ENCODE measurements around the gene LGI1. TPM values are rescaled to one million over a fixed set of nuclear protein-coding genes. Genes with fewer than 3 reads are reported as not detected.

LGI1 gene
- total and polyA plus RNA-seq, 2 of the 8 experiments (the other 6 are each of a cell fraction or from before 2014, with no cell fraction given): 0.15 TPM; not detected in 1

DNA sequence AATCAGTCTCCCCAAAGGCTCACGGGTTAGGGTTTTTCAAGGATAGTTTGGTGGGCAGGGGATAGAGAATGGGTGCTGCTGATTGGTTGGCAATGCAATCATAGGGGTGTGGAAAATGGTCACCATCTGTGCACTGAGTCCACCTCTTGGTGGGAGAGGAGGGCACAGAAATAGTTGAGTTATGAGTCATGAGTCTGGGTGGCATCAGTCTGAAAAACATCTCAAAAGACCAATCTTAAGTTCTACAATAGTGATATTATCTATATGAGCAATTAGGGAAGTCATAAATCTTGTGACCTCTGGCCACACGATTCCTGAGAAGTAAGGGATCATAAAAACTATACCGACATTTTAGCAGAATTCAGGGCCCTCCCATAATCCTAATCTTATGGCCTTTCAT lies 62.7 kb downstream of the LGI1 start:
- Histone ChIP-seq H3K14ac (ENCODE audit: insufficient read length) (no peak overlapping the region), H2BK5ac (ENCODE audit: low read depth, low read length) (no peak overlapping the region), H3K56ac (replicated peaks; ENCODE audit: insufficient read length, low read depth, low read length) (no peak overlapping the region), H4K20me1 (replicated peaks in 1 of 2; ENCODE audit: control insufficient read depth in 1 of 2, insufficient read depth in 2 of 2, low read length in 2 of 2) (no peaks in the 10 kb centered on the region), H3K4ac (replicated peaks; ENCODE audit: insufficient read length, low read depth, low read length) (no peak overlapping the region), H3K23ac (ENCODE audit: insufficient read length) (no peak overlapping the region), H2AK5ac (ENCODE audit: low read depth, low read length) (no peak overlapping the region), H3K4me3 (ENCODE audit: extremely low read depth in 1 of 4, insufficient read depth in 2 of 4, low read depth in 3 of 4, low read length in 4 of 4) (no peak overlapping the region), H4K91ac (replicated peaks; ENCODE audit: insufficient read length, low read length) (no peak overlapping the region), H3K23me2 (ENCODE audit: low read depth, low read length) (no peaks in the 10 kb centered on the region), H2BK120ac (replicated peaks; ENCODE audit: low read depth, low read length) (no peak overlapping the region), H3K9me3 (ENCODE audit: insufficient read depth in 2 of 2, low read depth in 1 of 2, low read length in 1 of 2) (no peaks in the 10 kb centered on the region), H2AFZ (ENCODE audit: low read length) (no peak overlapping the region), H2BK12ac (ENCODE audit: low read depth, low read length) (no peak overlapping the region), H4K5ac (ENCODE audit: insufficient read length, low read depth, low read length) (no peak overlapping the region), H4K8ac (ENCODE audit: extremely low read depth, insufficient read depth, low read length) (no peak overlapping the region), H3K27ac (ENCODE audit: low read depth, low read length) (no peak overlapping the region), H3K4me2 (ENCODE audit: insufficient read depth in 1 of 2, low read depth in 2 of 2, low read length in 2 of 2) (no peak overlapping the region), H3K36me3 (ENCODE audit: control insufficient read depth in 2 of 4, insufficient read depth in 4 of 4, low read length in 3 of 4) (no peaks in the 10 kb centered on the region), H3K9ac (replicated peaks in 1 of 4; ENCODE audit: extremely low read depth in 1 of 4, low read depth in 3 of 4, low read length in 3 of 4) (no peak overlapping the region), H3K18ac (ENCODE audit: extremely low read depth, low read length) (no peak overlapping the region), H2BK20ac (ENCODE audit: low read length) (no peak overlapping the region), H3K79me1 (ENCODE audit: low read depth, low read length) (no peaks in the 10 kb centered on the region), H2BK15ac (ENCODE audit: low read length) (no peak overlapping the region), H3K27me3 (replicated peaks in 1 of 4; ENCODE audit: control insufficient read depth in 3 of 4, extremely low read depth in 1 of 4, insufficient read depth in 3 of 4, low read length in 3 of 4) (no peaks in the 10 kb centered on the region), H3K4me1 (replicated peaks in 1 of 4; ENCODE audit: control insufficient read depth in 3 of 4, insufficient read depth in 4 of 4, low read length in 3 of 4) (peaks cover 0 to 2% (median under 1%) of the 10 kb centered on the region in 4 experiments; a peak in 2 of 7 replicates), H3K79me2 (ENCODE audit: control insufficient read depth in 1 of 2, insufficient read depth in 2 of 2, low read length in 2 of 2) (no peaks in the 10 kb centered on the region)
- CTCF ChIA-PET (ENCODE audit: partially characterized antibody): interaction anchor here (1.4 to 9.5 kb wide), 8 partner anchors 18 to 619 kb away, joined by 3 to 287 read pairs (median 14); no protein-coding TSS in a partner anchor
- DNase-seq (ENCODE audit: low read depth in 1 of 2, low spot score in 2 of 2): no peak
- WGBS, 2 experiments (ENCODE audit: extremely low coverage in 1 of 2, insufficient coverage in 1 of 2, insufficient read length in 1 of 2, insufficient replicate concordance in 2 of 2, low coverage in 1 of 2, low lambda C conversion rate in 2 of 2, missing lambda C conversion rate in 1 of 2): 91% methylated on average over 3 of the region's 3 CpGs; no CpG with 5 or more reads in 1 of the 2 experiments
- TF ChIP-seq SIRT6 (IDR thresholded peaks at IDR 0.05; ENCODE audit: low read length): no peak
- TF ChIP-seq, protein P1, sequence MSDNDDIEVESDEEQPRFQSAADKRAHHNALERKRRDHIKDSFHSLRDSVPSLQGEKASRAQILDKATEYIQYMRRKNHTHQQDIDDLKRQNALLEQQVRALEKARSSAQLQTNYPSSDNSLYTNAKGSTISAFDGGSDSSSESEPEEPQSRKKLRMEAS (IDR thresholded peaks at IDR 0.05): no peak
- TF ChIP-seq SUZ12 (IDR thresholded peaks at IDR 0.05; ENCODE audit: low read length): no peak
- TF ChIP-seq SAP30 (IDR thresholded peaks at IDR 0.05; ENCODE audit: insufficient read depth, insufficient replicate concordance, low read length): no peak
- TF ChIP-seq ZNF274 (IDR thresholded peaks at IDR 0.05; ENCODE audit: borderline replicate concordance, extremely low read depth, low read length): no peak
- no peak for TF ChIP-seq EZH2 (IDR thresholded peaks at IDR 0.05; ENCODE audit: low read depth, low read length, severe bottlenecking)
- no peak for TF ChIP-seq JUND (IDR thresholded peaks at IDR 0.05; ENCODE audit: low read length)
- no peak for TF ChIP-seq SP1 (IDR thresholded peaks at IDR 0.05; ENCODE audit: low read depth, low read length)
- no peak for TF ChIP-seq GTF2F1 (IDR thresholded peaks at IDR 0.05; ENCODE audit: borderline replicate concordance, low read depth, low read length)
- TF ChIP-seq RFX5 (IDR thresholded peaks at IDR 0.05; ENCODE audit: borderline replicate concordance, low read depth, low read length): no peak
- TF ChIP-seq SP2 (IDR thresholded peaks at IDR 0.05; ENCODE audit: low read length): no peak
- no peak for TF ChIP-seq KDM1A (IDR thresholded peaks at IDR 0.05; ENCODE audit: borderline replicate concordance, low read length)
- TF ChIP-seq TEAD4 (IDR thresholded peaks at IDR 0.05; ENCODE audit: low read depth, low read length): no peak
- no peak for TF ChIP-seq RBBP5 (IDR thresholded peaks at IDR 0.05; ENCODE audit: borderline replicate concordance, low read depth, low read length)
- no peak for TF ChIP-seq RAD21 (IDR thresholded peaks at IDR 0.05 in 1 of 2, conservative IDR thresholded peaks at IDR 0.05 in 1 of 2; ENCODE audit: low read depth in 2 of 2, low read length in 2 of 2)
- FAIRE-seq: no peak
- POLR2A ChIA-PET (ENCODE audit: partially characterized antibody): no interaction called here
